ENCODE measurements around the gene IL20RB. TPM values are rescaled to one million over a fixed set of nuclear protein-coding genes. Genes with fewer than 3 reads are reported as not detected.

IL20RB gene
- total RNA-seq (1 to 10 TPM in 1 of 4 donors, under 1 TPM in 3; 0.40 to 1.0 (median 0.65) TPM), polyA plus RNA-seq (0.57 TPM)
- long read RNA-seq, donor 1: 0 reads
- long read RNA-seq, donor 2: 0 reads
- long read RNA-seq, donor 3, partial matches to known transcripts: 0 of 2 reads
- long read RNA-seq, donor 3, other reads (novel, unspliced or antisense): 1 of 2 reads
- long read RNA-seq, donor 4: 0 reads

- peak; percentile 45 for ATAC-seq
- intact Hi-C loops (cut with DNase I): no loop called here
- 82% methylated on average over 7 of the region's 7 CpGs for WGBS
- Histone ChIP-seq H3K27ac (ENCODE audit: low read length) (no peak within 1 kb of the TSS), H3K27me3 (ENCODE audit: control insufficient read depth, insufficient read depth) (no peaks in the 10 kb centered on the region), H3K9me3 (ENCODE audit: control insufficient read depth, low read length) (no peaks in the 10 kb centered on the region), H3K4me1 (ENCODE audit: control insufficient read depth, insufficient read depth, low read length) (peaks cover 4% of the 10 kb centered on the region), H3K4me3 (ENCODE audit: low read length) (no peak within 1 kb of the TSS)
- peak in 1 of 3 donors; percentile 17 for DNase-seq
Measured at GRCh38 chr3:136957751-136958288, at the start of gene IL20RB. Gene IL20RB (plus strand): TSS chr3:136957983. CDS start chr3:136958114, 131 bp downstream.

DNA sequence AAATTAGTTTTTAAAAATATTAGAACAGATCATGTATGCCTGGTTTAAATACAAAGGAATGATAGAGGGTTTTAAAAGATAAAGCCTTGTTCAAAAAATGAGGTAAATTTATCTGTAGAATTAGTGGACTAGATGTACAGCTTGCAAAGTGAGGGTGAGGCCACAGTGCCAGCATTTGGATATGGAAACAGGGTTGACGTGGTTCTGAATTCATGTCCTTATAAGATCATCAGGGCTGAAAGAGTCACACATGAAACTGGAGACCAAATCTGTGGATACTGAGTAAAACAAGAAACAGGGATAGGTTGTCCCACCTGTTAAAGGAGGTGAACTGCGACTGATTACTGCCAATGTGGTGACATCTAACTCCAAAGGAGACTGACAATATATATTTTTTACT is 49.5 kb upstream of the IL20RB start:
- intact Hi-C loops (cut with DNase I): no loop called here

GRCh38 chr3:136909187-136909586 is 48.6 kb upstream of the IL20RB start:
- Histone ChIP-seq H3K27ac (ENCODE audit: low read length) (no peak overlapping the region), H3K9me3 (ENCODE audit: control insufficient read depth, low read length) (no peaks in the 10 kb centered on the region), H3K4me3 (ENCODE audit: low read length) (no peak overlapping the region), H3K27me3 (ENCODE audit: control insufficient read depth, insufficient read depth) (no peaks in the 10 kb centered on the region), H3K4me1 (ENCODE audit: control insufficient read depth, insufficient read depth, low read length) (peaks cover 14% of the 10 kb centered on the region)
- DNase-seq: no peak
- ATAC-seq: no peak
- intact Hi-C loops (cut with DNase I): no loop called here
- WGBS: 64% methylated on average over 4 of the region's 4 CpGs

More for the DNA sequence above, 49.5 kb upstream of the IL20RB start:
- Histone ChIP-seq H3K4me1 (ENCODE audit: control insufficient read depth, insufficient read depth, low read length) (peaks cover 14% of the 10 kb centered on the region), H3K9me3 (ENCODE audit: control insufficient read depth, low read length) (no peaks in the 10 kb centered on the region), H3K4me3 (ENCODE audit: low read length) (no peak overlapping the region), H3K27ac (ENCODE audit: low read length) (no peak overlapping the region), H3K27me3 (ENCODE audit: control insufficient read depth, insufficient read depth) (no peaks in the 10 kb centered on the region)
- DNase-seq: no peak
- ATAC-seq: no peak
- 98% methylated on average over 2 of the region's 2 CpGs for WGBS

DNA sequence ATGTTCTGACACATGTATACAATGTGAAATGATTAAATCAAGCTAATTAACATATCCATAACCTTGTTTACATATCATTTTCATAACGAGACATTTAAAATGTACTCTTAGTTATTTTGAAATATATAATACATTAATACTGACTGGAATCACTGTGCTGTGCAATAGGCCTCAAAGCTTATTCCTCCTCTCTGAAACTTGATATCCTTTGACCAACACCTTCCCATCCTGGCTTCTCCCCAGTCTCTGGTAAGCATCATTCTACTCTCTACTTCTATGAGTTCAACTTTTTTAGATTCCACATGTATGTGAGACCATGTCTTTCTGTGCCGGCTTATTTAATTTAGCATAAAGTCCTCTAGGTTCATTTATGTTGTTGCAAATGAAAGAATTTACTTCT is 47.1 kb upstream of the IL20RB start:
- no peak for ATAC-seq
- Histone ChIP-seq H3K9me3 (ENCODE audit: control insufficient read depth, low read length) (no peaks in the 10 kb centered on the region), H3K27me3 (ENCODE audit: control insufficient read depth, insufficient read depth) (no peaks in the 10 kb centered on the region), H3K4me1 (ENCODE audit: control insufficient read depth, insufficient read depth, low read length) (peaks cover 16% of the 10 kb centered on the region), H3K27ac (ENCODE audit: low read length) (no peak overlapping the region), H3K4me3 (ENCODE audit: low read length) (no peak overlapping the region)
- no peak for DNase-seq
- 94% methylated on average over 2 of the region's 2 CpGs for WGBS
- intact Hi-C loops (cut with DNase I): no loop called here

DNA sequence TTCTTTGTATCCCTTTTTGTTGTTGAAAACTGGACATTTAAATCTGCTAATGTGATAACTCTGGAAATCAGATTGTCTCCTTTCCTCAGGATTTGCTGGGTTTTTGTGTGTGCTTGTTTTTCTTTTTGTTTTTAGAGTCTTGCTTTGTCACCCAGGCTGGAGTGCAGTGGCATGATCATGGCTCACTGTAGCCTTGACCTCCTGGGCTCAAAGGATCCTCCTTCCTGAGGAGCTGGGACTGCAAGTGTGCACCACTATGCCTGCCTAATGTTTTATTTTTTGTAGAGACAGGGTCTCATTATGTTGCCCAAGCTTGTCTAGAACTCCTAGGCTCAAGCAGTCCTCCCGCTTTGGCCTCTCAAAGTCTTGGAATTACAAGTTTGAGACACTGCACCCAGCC is 44.6 kb upstream of the IL20RB start:
- peaks cover 4% of the 10 kb centered on the region for H3K4me1 ChIP-seq (ENCODE audit: control insufficient read depth, insufficient read depth, low read length)
- no peak overlapping the region for H3K27ac ChIP-seq (ENCODE audit: low read length)

GRCh38 chr3:136914739-136915138 is 43.0 kb upstream of the IL20RB start:
- WGBS: 87% methylated on average over 3 of the region's 3 CpGs
- H3K9me3 ChIP-seq (ENCODE audit: control insufficient read depth, low read length): no peaks in the 10 kb centered on the region
- DNase-seq: no peak
- intact Hi-C loops (cut with DNase I): no loop called here
- H3K4me1 ChIP-seq (ENCODE audit: control insufficient read depth, insufficient read depth, low read length): peaks cover 3% of the 10 kb centered on the region
- H3K4me3 ChIP-seq (ENCODE audit: low read length): no peak overlapping the region
- H3K27me3 ChIP-seq (ENCODE audit: control insufficient read depth, insufficient read depth): no peaks in the 10 kb centered on the region
- no peak overlapping the region for H3K27ac ChIP-seq (ENCODE audit: low read length)
- ATAC-seq: no peak

More for the DNA sequence above, 44.6 kb upstream of the IL20RB start:
- H3K27me3 ChIP-seq (ENCODE audit: control insufficient read depth, insufficient read depth): no peaks in the 10 kb centered on the region
- H3K4me3 ChIP-seq (ENCODE audit: low read length): no peak overlapping the region
- 98% methylated on average over 1 of the region's 1 CpG for WGBS
- DNase-seq (no peak), ATAC-seq (no peak)
- H3K9me3 ChIP-seq (ENCODE audit: control insufficient read depth, low read length): no peaks in the 10 kb centered on the region
- intact Hi-C loops (cut with DNase I): no loop called here

DNA sequence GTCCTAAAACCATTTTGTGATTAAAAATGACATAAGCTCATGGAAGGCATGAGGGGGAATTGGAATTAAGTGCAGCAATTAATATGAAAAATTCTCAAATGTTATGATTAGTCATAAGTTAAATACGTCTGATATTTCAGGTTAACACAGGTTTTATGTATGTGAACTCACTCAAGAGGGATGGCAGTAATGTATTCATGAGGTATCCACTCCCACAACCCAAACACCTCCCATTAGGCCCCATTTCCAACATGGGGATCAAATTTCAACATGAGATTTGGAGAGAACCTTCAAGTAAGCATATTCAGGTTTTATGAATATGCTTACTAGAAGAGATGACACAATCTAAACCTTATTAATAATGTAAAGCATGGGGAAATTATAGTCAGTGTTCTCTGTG is 41.6 kb upstream of the IL20RB start:
- DNase-seq: no peak
- ATAC-seq: no peak
- Histone ChIP-seq H3K27me3 (ENCODE audit: control insufficient read depth, insufficient read depth) (no peaks in the 10 kb centered on the region), H3K9me3 (ENCODE audit: control insufficient read depth, low read length) (no peaks in the 10 kb centered on the region), H3K4me1 (ENCODE audit: control insufficient read depth, insufficient read depth, low read length) (peaks cover 3% of the 10 kb centered on the region), H3K27ac (ENCODE audit: low read length) (no peak overlapping the region), H3K4me3 (ENCODE audit: low read length) (no peak overlapping the region)
- WGBS: 95% methylated on average over 1 of the region's 1 CpG
- intact Hi-C loops (cut with DNase I): no loop called here

GRCh38 chr3:136919799-136920580 is 37.8 kb upstream of the IL20RB start:
- no peaks in the 10 kb centered on the region for H3K4me1 ChIP-seq (ENCODE audit: control insufficient read depth, insufficient read depth, low read length)
- no peaks in the 10 kb centered on the region for H3K27me3 ChIP-seq (ENCODE audit: control insufficient read depth, insufficient read depth)
- no peak overlapping the region for H3K27ac ChIP-seq (ENCODE audit: low read length)
- ATAC-seq (no peak), DNase-seq (no peak)
- H3K4me3 ChIP-seq (ENCODE audit: low read length): no peak overlapping the region
- WGBS: 33% methylated on average over 1 of the region's 1 CpG
- H3K9me3 ChIP-seq (ENCODE audit: control insufficient read depth, low read length): no peaks in the 10 kb centered on the region
- intact Hi-C loops (cut with DNase I): no loop called here

- no peaks in the 10 kb centered on the region for H3K4me1 ChIP-seq (ENCODE audit: control insufficient read depth, insufficient read depth, low read length)
- WGBS: 94% methylated on average over 4 of the region's 4 CpGs
- H3K27ac ChIP-seq (ENCODE audit: low read length): no peak overlapping the region
- H3K27me3 ChIP-seq (ENCODE audit: control insufficient read depth, insufficient read depth): no peaks in the 10 kb centered on the region
- DNase-seq (no peak), ATAC-seq (no peak)
- no peaks in the 10 kb centered on the region for H3K9me3 ChIP-seq (ENCODE audit: control insufficient read depth, low read length)
- H3K4me3 ChIP-seq (ENCODE audit: low read length): no peak overlapping the region
- intact Hi-C loops (cut with DNase I): no loop called here
Measured at GRCh38 chr3:136920904-136921611, 36.7 kb upstream of the IL20RB start.

GRCh38 chr3:136925425-136926190 is 32.2 kb upstream of the IL20RB start:
- DNase-seq: no peak
- Histone ChIP-seq H3K27me3 (ENCODE audit: control insufficient read depth, insufficient read depth) (no peaks in the 10 kb centered on the region), H3K9me3 (ENCODE audit: control insufficient read depth, low read length) (no peaks in the 10 kb centered on the region), H3K4me3 (ENCODE audit: low read length) (no peak overlapping the region), H3K4me1 (ENCODE audit: control insufficient read depth, insufficient read depth, low read length) (no peaks in the 10 kb centered on the region), H3K27ac (ENCODE audit: low read length) (no peak overlapping the region)
- no peak for ATAC-seq
- intact Hi-C loops (cut with DNase I): no loop called here
- 69% methylated on average over 7 of the region's 7 CpGs for WGBS
